H9 (cell line): ENCODE measurements around the gene DCAF4L1. TPM values are rescaled to one million over a fixed set of nuclear protein-coding genes. Genes with fewer than 3 reads are reported as not detected.

Experiments
- DNase-seq: peaks from one replicate; pipeline ENCODE4 v3.0.0-alpha.2; 2017
- H2AFZ ChIP-seq: one replicate; pipeline ENCODE4 v1.6.1; 2013; ENCODE audit warnings: mild to moderate bottlenecking, low read length, control low read depth, moderate library complexity
- H2AK5ac ChIP-seq: 2 replicates; pipeline ENCODE4 v1.6.1; 2013; ENCODE audit warnings: low read length, control low read depth, mixed read lengths; ENCODE audit not compliant: insufficient read length
- H2BK120ac ChIP-seq: one replicate; pipeline ENCODE4 v1.6.1; 2013; ENCODE audit warnings: low read depth, mild to moderate bottlenecking, low read length, control low read depth, inconsistent platforms; ENCODE audit not compliant: poor library complexity, severe bottlenecking
- H2BK12ac ChIP-seq: 2 replicates; pipeline ENCODE4 v1.6.1; 2013; ENCODE audit warnings: low read length, control low read depth, mixed read lengths, low read depth; ENCODE audit not compliant: insufficient read length
- H2BK15ac ChIP-seq: 2 replicates; pipeline ENCODE4 v1.6.1; 2013; ENCODE audit warnings: low read depth, low read length, control low read depth
- H2BK20ac ChIP-seq: one replicate; pipeline ENCODE4 v1.6.1; 2013; ENCODE audit warnings: low read depth, mild to moderate bottlenecking, low read length, control low read depth, inconsistent platforms; ENCODE audit not compliant: poor library complexity, severe bottlenecking
- H2BK5ac ChIP-seq: 2 replicates; pipeline ENCODE4 v1.6.1; 2013; ENCODE audit warnings: low read length, control low read depth, mixed read lengths; ENCODE audit not compliant: insufficient read length
- H3K14ac ChIP-seq: 2 replicates; pipeline ENCODE4 v1.6.1; 2013; ENCODE audit warnings: low read length, control low read depth; ENCODE audit not compliant: insufficient read depth
- H3K18ac ChIP-seq: 2 replicates; pipeline ENCODE4 v1.6.1; 2013; ENCODE audit warnings: low read depth, mild to moderate bottlenecking, mixed read lengths, low read length, control low read depth; ENCODE audit not compliant: insufficient read length
- H3K23ac ChIP-seq: 2 replicates; pipeline ENCODE4 v1.6.1; 2013; ENCODE audit warnings: low read length, control low read depth, mixed read lengths, low read depth; ENCODE audit not compliant: insufficient read length
- H3K23me2 ChIP-seq: 2 replicates; pipeline ENCODE4 v1.6.1; 2013; ENCODE audit warnings: low read depth, mild to moderate bottlenecking, mixed read lengths, low read length, control low read depth; ENCODE audit not compliant: insufficient read length, poor library complexity, severe bottlenecking
- H3K27ac ChIP-seq: 2 replicates; pipeline ENCODE4 v1.5.1; 2013; ENCODE audit warnings: low read length, control low read depth, mixed read lengths, low read depth; ENCODE audit not compliant: insufficient read length
- H3K27me3 ChIP-seq: 2 replicates; pipeline ENCODE4 v1.6.1; 2013; ENCODE audit warnings: low read length, control low read depth, inconsistent platforms; ENCODE audit not compliant: insufficient read depth
- H3K4ac ChIP-seq: 2 replicates; pipeline ENCODE4 v1.6.1; 2013; ENCODE audit warnings: low read depth, mild to moderate bottlenecking, control low read depth, inconsistent platforms, low read length, moderate library complexity
- H3K4me1 ChIP-seq: 2 replicates; pipeline ENCODE4 v1.6.1; 2013; ENCODE audit warnings: low read length, control low read depth, inconsistent platforms; ENCODE audit not compliant: insufficient read depth
- H3K4me2 ChIP-seq: 2 replicates; pipeline ENCODE4 v1.6.1; 2013; ENCODE audit warnings: low read length, control low read depth, mixed read lengths; ENCODE audit not compliant: insufficient read length, insufficient read depth
- H3K56ac ChIP-seq: 2 replicates; pipeline ENCODE4 v1.6.1; 2013; ENCODE audit warnings: low read depth, mild to moderate bottlenecking, mixed read lengths, low read length, control low read depth; ENCODE audit not compliant: insufficient read length
- H3K79me1 ChIP-seq: 2 replicates; pipeline ENCODE4 v1.6.1; 2013; ENCODE audit warnings: low read depth, mild to moderate bottlenecking, moderate library complexity, low read length, control low read depth, inconsistent platforms; ENCODE audit not compliant: insufficient read depth, poor library complexity, severe bottlenecking
- H3K79me2 ChIP-seq: 2 replicates; pipeline ENCODE4 v1.6.1; 2013; ENCODE audit warnings: low read length, control low read depth, inconsistent platforms; ENCODE audit not compliant: insufficient read depth
- H3K9ac ChIP-seq: 2 replicates; pipeline ENCODE4 v1.6.1; 2013; ENCODE audit warnings: low read length, control low read depth, mixed read lengths; ENCODE audit not compliant: insufficient read length; ENCODE audit errors: extremely low read depth
- H3K9me3 ChIP-seq: one replicate; pipeline ENCODE4 v1.6.1; 2013; ENCODE audit warnings: low read depth, low read length, inconsistent platforms; ENCODE audit not compliant: control insufficient read depth
- H3T11ph ChIP-seq: one replicate; pipeline ENCODE4 v1.6.1; 2013; ENCODE audit warnings: mild to moderate bottlenecking, low read length, control low read depth, inconsistent platforms
- H4K20me1 ChIP-seq: one replicate; pipeline ENCODE4 v1.6.1; 2013; ENCODE audit not compliant: control insufficient read depth, insufficient read length, insufficient read depth
- H4K5ac ChIP-seq: 2 replicates; pipeline ENCODE4 v1.6.1; 2013; ENCODE audit warnings: low read depth, mild to moderate bottlenecking, mixed read lengths, low read length, control low read depth; ENCODE audit not compliant: insufficient read length
- H4K8ac ChIP-seq: replicated peaks from 2 replicates; pipeline ENCODE4 v1.6.1; 2013; ENCODE audit warnings: low read length, control low read depth, mixed read lengths, low read depth; ENCODE audit not compliant: insufficient read length
- H4K91ac ChIP-seq: 2 replicates; pipeline ENCODE4 v1.6.1; 2013; ENCODE audit warnings: low read depth, mild to moderate bottlenecking, moderate library complexity, mixed read lengths, low read length, control low read depth; ENCODE audit not compliant: insufficient read length
- H3K27ac Mint-ChIP-seq, 3 experiments: 2 replicates in 2 of 3; 3 replicates in 1 of 3; pipeline ENCODE4 v1.8.0; 2020 to 2021; ENCODE audit warnings: mixed read lengths in 3 of 3, mild to moderate bottlenecking in 1 of 3, moderate library complexity in 1 of 3
- H3K27me3 Mint-ChIP-seq: 2 replicates; pipeline ENCODE4 v1.8.0; 2021; ENCODE audit warnings: low read depth, mild to moderate bottlenecking, moderate library complexity, mixed read lengths
- H3K36me3 Mint-ChIP-seq, 3 experiments: 2 replicates in 2 of 3; 3 replicates in 1 of 3; pipeline ENCODE4 v1.8.0; 2020 to 2021; ENCODE audit warnings: low read depth in 3 of 3, mixed read lengths in 3 of 3; ENCODE audit not compliant: insufficient read depth in 1 of 3
- H3K4me1 Mint-ChIP-seq, 2 experiments: 2 replicates each; pipeline ENCODE4 v1.8.0; 2020; ENCODE audit warnings: mixed read lengths in 2 of 2
- H3K4me3 Mint-ChIP-seq, 2 experiments: 2 replicates in 1 of 2; 3 replicates in 1 of 2; pipeline ENCODE4 v1.8.0; 2020 to 2021; ENCODE audit warnings: mild to moderate bottlenecking in 2 of 2, mixed read lengths in 2 of 2, moderate library complexity in 1 of 2
- H3K9me3 Mint-ChIP-seq, 2 experiments: 2 replicates in 1 of 2; 3 replicates in 1 of 2; pipeline ENCODE4 v1.8.0; 2020; ENCODE audit warnings: mild to moderate bottlenecking in 2 of 2, mixed read lengths in 2 of 2, moderate library complexity in 1 of 2
- WGBS: extraction: QIAGEN DNeasy Blood & Tissue Kit; methylation state at CpG from one replicate; pipeline ENCODE4 v1.1.7; 2013; ENCODE audit warnings: missing lambda C conversion rate, low lambda C conversion rate, mixed read lengths; ENCODE audit not compliant: insufficient read length; ENCODE audit errors: extremely low coverage; 5-methylcytosine and 5-hydroxymethylcytosine counted together
- total RNA-seq: library from RNA; stranded (reverse); gene quantifications from 2 replicates; pipeline ENCODE4 v1.2.1, GENCODE V29; 2021
- TF ChIP-seq, protein P1 (sequence below): fragments of 200-600 bp; sonication (generic); conservative IDR thresholded peaks from 3 replicates; pipeline ENCODE4 v1.8.0; 2021; ENCODE audit warnings: antibody characterized with exemption, mild to moderate bottlenecking

The DCAF4L1 gene
- total RNA-seq, 1 experiment from 2014 or later = 0.07 TPM

GRCh38 chr4:41932988-41933387 lies 48.6 kb upstream of the DCAF4L1 start:
- H3T11ph ChIP-seq = no peak overlapping the region

More at GRCh38 chr4:41932988-41933387, 48.6 kb upstream of the DCAF4L1 start:
- peaks cover 5% of the 10 kb centered on the region for H3K23me2 ChIP-seq
- no peaks in the 10 kb centered on the region for H3K27me3 ChIP-seq
- no peak overlapping the region for H4K91ac ChIP-seq
- no peak overlapping the region for H3K4ac ChIP-seq
- Mint-ChIP-seq H3K27me3 (peaks cover 15% of the 10 kb centered on the region), H3K36me3 (peaks cover 0 to 18% (median 0%) of the 10 kb centered on the region in 3 experiments; a peak in 5 of 7 replicates), H3K9me3 (no peaks in the 10 kb centered on the region), H3K4me3 (no peak overlapping the region), H3K27ac (no peak overlapping the region), H3K4me1 (peaks cover 28 to 30% of the 10 kb centered on the region in 2 experiments)
- no peak overlapping the region for H3K4me2 ChIP-seq
- no peak overlapping the region for H2AFZ ChIP-seq
- no peak overlapping the region for H3K23ac ChIP-seq
- no peaks in the 10 kb centered on the region for H4K20me1 ChIP-seq
- H3K9ac ChIP-seq = no peak overlapping the region
- H2AK5ac ChIP-seq = no peak overlapping the region
- H4K5ac ChIP-seq = no peak overlapping the region
- no peak overlapping the region for H3K18ac ChIP-seq
- H2BK120ac ChIP-seq = no peak overlapping the region
- no peak overlapping the region for H2BK12ac ChIP-seq
- peaks cover 8% of the 10 kb centered on the region; the same call in 1 of the 2 replicates for H3K79me2 ChIP-seq
- no CpG with 5 or more reads among the region's 3 CpGs for WGBS
- H2BK15ac ChIP-seq = no peak overlapping the region
- no peak overlapping the region for H2BK5ac ChIP-seq
- H4K8ac ChIP-seq = no peak overlapping the region
- no peak overlapping the region for H3K56ac ChIP-seq
- TF ChIP-seq, protein P1, sequence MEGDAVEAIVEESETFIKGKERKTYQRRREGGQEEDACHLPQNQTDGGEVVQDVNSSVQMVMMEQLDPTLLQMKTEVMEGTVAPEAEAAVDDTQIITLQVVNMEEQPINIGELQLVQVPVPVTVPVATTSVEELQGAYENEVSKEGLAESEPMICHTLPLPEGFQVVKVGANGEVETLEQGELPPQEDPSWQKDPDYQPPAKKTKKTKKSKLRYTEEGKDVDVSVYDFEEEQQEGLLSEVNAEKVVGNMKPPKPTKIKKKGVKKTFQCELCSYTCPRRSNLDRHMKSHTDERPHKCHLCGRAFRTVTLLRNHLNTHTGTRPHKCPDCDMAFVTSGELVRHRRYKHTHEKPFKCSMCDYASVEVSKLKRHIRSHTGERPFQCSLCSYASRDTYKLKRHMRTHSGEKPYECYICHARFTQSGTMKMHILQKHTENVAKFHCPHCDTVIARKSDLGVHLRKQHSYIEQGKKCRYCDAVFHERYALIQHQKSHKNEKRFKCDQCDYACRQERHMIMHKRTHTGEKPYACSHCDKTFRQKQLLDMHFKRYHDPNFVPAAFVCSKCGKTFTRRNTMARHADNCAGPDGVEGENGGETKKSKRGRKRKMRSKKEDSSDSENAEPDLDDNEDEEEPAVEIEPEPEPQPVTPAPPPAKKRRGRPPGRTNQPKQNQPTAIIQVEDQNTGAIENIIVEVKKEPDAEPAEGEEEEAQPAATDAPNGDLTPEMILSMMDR = no peak
- no peaks in the 10 kb centered on the region for H3K9me3 ChIP-seq
- H3K27ac ChIP-seq = no peak overlapping the region
- no peak overlapping the region for H2BK20ac ChIP-seq
- no peaks in the 10 kb centered on the region for H3K79me1 ChIP-seq
- H3K14ac ChIP-seq = no peak overlapping the region
- H3K4me1 ChIP-seq = no peaks in the 10 kb centered on the region; the same call in 1 of the 2 replicates
- DNase-seq = no peak
